Sigmoid colon (tissue), 4 donors: Measurements from ENCODE around the gene TMTC1.

Experiments
- POLR2A ChIP-seq, 2 donors: fragments of 450-650 bp; IDR thresholded peaks; one replicate each; pipeline ENCODE4 v1.6.1; 2016; ENCODE audit warnings: antibody characterized with exemption in 2 of 2, mild to moderate bottlenecking in 2 of 2, moderate library complexity in 2 of 2
- POLR2AphosphoS5 ChIP-seq, 4 donors: sonication (generic); formaldehyde crosslinking; IDR thresholded peaks; one replicate each; pipeline ENCODE4 v1.6.1; 2017; ENCODE audit warnings: antibody characterized with exemption in 4 of 4
- TF ChIP-seq, protein P1 (sequence below), 4 experiments: fragments of 450-650 bp in 3 of 4; fragments of 200-600 bp in 1 of 4; IDR thresholded peaks; one replicate each; pipeline ENCODE4 v1.5.1; 2016 to 2019; ENCODE audit warnings: antibody characterized with exemption in 4 of 4, mild to moderate bottlenecking in 3 of 4, moderate library complexity in 2 of 4

DNA sequence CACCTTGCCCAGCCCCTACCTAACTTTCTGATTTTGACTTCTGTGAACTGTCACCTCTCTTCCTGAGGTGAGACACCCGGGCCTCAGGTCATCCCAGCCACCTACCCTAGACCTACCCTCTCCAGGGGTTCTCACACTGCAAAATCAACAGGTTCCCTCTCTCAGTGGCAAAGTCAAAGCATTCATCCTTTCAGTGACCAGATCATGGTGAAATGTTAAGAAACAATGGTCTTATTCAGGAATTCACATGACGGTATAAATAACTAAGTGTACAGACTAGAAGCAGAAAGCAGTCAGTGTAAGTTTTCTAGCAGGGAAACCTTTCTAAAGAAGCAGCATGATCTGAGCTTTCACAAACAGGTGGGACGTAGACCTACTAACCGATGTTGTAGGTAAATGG, 133.4 kb downstream of the TMTC1 start:
- TF ChIP-seq, protein P1, sequence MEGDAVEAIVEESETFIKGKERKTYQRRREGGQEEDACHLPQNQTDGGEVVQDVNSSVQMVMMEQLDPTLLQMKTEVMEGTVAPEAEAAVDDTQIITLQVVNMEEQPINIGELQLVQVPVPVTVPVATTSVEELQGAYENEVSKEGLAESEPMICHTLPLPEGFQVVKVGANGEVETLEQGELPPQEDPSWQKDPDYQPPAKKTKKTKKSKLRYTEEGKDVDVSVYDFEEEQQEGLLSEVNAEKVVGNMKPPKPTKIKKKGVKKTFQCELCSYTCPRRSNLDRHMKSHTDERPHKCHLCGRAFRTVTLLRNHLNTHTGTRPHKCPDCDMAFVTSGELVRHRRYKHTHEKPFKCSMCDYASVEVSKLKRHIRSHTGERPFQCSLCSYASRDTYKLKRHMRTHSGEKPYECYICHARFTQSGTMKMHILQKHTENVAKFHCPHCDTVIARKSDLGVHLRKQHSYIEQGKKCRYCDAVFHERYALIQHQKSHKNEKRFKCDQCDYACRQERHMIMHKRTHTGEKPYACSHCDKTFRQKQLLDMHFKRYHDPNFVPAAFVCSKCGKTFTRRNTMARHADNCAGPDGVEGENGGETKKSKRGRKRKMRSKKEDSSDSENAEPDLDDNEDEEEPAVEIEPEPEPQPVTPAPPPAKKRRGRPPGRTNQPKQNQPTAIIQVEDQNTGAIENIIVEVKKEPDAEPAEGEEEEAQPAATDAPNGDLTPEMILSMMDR (IDR thresholded peaks at IDR 0.05): no peak
- no peak for TF ChIP-seq POLR2AphosphoS5 (IDR thresholded peaks at IDR 0.05)
- no peak for TF ChIP-seq POLR2A (IDR thresholded peaks at IDR 0.05)
